HG02610 (cell line): ENCODE data around the gene SMARCE1.
A peak's percentile ranks its signal among the peaks of the same experiment; 100 is the strongest.

ENCODE experiments used
- ATAC-seq: cut with Tn5 transposase; IDR thresholded peaks from one replicate; pipeline ENCODE4 v1.9.1; 2021; ENCODE audit warnings: mild to moderate bottlenecking, moderate library complexity; ENCODE audit not compliant: unreplicated experiment

SMARCE1 gene

DNA sequence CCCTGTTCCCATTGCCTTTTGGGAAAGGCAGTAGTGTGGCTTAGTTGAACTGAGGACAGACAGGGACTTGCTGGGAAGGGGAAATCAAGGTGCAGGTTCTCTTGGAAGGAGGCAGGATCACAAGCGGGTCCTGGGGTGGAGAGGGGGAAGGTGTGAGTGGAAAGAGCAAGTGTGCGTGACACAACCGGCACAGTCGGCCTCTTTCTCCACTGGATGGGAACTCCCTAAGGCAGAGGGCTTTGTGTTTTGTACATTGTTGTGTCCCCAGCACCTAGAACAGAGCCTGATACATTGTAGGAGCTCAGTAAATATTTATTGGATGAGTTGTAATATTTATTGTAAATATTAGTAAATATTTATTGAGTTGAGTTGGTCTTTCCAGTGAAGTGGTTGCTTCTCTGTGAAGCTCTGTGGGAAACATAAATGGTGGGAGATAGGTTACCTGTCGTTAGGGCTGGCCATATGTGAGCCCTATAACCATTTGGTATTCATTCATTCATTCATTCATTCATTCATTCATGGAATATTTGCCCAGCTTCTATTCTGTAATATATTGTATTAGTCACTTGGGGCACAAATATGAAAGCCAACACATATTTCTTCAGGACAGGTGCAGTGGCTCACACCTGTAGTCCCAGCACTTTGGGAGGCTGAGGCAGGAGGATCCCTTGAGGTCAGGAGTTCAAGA, 34.0 kb downstream of the SMARCE1 start:
- no peak for ATAC-seq

DNA sequence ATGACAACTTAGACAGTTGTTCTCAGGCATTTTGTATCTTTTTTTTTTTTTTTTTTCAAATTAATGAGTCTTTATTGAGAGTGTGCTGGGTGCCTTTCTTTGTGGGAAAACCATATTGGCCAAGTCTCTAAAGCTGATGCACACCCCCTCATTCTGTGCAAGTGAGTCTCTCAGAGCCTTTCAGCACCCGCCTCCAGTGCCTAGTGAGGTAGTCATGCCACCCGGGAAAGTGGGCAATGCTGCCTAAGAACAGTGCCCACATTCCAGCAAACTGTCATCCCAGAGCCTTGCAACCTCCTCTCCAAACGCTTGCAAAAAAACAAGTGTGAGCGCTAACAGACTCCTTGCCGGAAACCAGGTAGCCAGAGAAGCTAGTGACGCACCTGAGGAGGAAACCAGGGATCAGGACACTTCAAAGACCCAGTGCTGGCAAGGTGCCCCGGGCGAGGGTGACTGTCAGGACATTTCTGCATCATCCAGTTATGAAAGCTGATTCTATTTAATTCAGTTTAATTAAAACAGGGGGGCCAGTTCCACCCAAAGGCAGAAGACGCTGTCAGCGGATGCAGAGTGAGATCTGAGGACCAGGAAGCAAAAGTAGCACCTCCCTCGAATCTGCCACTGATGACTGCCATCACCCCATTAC, 34.9 kb downstream of the SMARCE1 start:
- no peak for ATAC-seq

DNA sequence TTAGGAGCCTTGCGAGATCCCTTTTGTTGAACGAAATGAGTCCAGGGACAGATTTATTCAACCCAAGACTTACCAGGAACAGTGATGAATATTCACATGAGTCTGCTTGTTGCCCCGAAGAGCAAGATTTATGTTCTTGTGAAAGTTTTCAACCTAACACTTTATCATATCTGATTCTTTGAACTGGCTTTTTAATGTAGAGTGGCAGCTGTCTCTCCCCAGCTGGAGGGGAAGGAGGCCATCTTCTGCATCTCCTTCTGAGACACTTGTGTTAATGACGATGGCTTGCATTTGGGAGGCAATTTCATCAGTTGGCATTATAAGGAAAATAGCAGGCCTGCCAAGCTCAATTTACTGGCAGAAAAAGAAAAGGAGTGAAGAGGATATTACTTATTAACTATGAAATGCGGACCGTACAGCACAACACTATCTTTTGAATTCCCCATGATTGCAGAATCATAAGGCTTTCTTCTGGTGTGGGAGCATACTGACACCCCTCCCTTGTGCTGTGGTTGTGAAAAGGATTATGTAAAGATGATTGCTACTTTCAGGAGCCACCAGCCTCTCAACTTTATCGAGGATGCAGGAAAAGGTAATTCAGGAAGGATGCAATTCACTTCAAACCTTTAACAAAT, 35.7 kb downstream of the SMARCE1 start:
- no peak for ATAC-seq

DNA sequence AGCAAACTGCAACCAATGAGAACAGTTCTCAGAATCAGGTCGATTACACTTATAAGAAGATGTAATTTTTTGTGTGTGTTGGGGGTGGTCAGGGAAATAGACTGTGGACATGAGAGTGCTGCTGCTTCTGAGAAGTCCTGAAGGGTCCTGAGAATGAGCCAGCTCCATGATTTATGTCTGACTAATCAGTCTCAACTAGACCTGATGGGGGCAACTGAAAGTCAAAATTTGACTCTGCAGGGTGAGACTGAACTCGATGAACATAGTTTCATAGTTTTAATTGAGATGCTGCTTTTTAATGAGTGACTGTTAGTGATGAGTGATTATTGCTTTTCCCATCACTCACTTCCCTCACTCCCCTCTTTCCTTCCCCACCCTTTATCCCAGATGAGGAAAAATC, 37.3 kb downstream of the SMARCE1 start:
- ATAC-seq: no peak

DNA sequence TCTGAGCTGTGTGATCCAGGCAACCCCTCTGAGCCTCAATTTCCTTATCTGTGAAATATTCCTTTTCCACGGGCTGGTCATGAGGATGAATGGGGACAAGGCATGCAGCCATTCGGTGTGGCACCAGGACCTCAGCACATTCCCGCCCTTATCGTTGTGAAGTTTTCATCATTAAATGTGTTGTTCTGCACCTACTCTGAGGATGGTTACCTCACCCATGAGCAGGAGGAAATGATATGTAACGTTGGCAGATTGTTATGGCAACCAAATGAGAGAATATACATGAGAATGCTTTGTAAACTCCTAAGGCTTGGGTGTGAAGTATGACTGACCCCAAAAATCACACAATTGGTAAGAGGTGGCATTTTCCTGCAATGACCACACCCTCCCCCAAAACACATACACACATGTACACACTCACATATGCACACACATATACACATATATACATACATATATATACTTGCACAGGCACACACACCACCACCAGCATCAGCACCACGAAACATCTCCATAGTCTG, 39.5 kb downstream of the SMARCE1 start:
- ATAC-seq: no peak

DNA sequence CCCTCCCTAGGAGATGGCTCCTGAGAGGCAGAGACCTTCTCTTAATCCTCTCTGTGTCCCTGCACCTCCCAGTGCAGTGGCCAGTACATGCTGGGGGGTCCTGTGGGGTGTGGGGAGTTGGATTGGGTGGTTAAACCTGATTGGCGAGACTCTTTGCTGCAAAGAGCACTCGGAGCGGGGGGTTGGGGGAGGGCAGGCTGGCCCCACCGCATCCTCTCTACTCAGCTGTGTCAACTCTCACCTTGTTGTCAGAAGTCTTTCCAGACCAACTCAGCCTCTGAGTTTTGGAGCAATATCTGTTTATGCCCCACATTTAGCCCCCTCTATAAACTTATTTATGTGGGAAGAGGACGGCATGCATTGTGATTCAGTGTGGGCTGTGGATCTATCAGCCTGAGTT, 40.0 kb downstream of the SMARCE1 start:
- no peak for ATAC-seq

DNA sequence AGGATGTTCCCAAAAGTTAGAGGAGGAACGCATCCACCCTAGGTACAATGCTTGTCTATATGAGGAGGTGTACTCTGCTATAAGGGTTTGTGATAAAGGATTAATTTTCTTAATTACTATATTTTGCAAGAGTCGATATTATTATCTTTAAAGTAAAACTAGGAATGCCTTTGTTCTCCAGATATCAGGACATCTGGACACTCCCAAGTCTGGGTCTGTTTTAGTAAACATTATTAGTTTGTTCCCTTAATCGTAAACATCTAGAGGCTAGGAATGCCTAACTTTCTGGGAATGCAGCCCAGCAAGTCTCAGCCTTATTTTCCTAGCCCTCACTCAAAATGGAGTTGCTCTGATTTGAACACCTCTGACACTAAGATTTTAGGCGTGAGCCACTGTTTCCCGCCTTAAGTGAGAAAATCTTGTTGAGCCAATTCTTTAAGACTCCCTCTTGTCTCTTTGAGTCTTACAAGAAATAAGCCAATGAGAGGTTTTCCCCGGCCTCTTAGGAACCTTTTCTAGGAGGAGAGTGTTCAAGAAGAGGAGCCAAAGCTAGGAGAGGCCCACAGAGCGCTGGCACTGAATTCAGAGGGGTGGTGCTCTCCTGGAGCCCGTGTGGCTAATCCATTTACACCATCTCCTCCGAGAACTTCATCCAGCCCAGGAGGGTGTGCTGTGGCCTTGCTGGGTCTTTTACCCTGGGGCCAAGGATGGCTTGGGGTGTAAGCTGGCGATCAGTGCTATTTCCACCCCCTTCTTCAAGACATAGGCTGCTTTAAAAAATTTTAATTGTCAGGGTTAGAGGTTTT, 40.9 kb downstream of the SMARCE1 start:
- no peak for ATAC-seq

DNA sequence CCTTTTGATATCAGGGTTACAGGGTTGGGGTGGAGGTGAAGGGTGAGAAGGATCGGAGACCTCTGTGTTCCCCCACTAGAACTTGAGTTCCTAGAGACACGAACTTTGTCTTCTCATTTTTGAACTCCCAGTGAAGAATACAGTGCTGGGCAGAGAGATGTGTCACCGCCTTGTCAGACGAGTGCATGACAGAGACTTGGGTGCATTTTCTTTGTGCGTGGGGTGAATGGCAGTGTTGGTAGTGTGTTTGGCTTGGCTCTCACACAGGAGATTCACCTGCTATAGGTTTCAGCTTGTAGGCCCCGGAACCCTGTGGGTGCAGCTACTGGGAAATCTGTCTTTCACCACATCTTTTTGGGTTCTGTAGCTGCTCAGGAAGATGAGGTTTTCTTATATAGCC, 42.3 kb downstream of the SMARCE1 start:
- no peak for ATAC-seq

DNA sequence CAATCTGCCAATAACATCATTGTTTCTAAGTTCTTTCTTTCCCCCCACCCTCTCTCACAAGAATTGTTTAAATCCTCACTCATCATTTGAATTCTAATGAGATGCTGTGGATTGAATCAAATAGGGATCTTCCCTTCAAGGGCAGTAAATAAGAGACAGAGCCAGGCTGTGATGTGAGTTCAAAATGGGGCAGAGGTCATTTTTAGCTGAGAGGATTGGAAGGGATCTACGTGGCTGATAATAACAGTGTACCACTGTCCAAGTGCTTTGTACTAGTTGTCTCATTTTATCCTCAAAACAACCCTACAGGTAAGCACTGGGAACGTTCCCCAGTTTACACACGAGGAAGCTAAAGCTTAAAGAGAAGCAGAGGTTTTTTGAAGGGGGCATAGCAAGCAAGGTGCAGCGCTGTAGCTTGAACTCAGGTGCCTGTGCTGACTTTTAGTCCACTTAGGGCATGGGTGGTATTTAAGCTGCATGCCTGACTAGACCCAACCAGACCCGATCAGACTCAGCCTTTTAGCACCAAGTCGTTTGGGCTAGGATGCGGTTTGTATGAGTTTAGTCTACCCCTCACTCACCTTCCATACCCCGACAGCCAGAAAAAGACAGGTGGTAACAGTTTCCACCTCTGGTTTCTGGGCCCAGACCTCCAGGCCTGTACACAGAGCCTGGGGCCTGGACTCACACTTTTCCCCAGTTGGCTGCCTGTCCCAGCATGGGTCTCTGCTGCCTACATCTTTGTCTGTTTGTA, 43.1 kb downstream of the SMARCE1 start:
- ATAC-seq: no peak

DNA sequence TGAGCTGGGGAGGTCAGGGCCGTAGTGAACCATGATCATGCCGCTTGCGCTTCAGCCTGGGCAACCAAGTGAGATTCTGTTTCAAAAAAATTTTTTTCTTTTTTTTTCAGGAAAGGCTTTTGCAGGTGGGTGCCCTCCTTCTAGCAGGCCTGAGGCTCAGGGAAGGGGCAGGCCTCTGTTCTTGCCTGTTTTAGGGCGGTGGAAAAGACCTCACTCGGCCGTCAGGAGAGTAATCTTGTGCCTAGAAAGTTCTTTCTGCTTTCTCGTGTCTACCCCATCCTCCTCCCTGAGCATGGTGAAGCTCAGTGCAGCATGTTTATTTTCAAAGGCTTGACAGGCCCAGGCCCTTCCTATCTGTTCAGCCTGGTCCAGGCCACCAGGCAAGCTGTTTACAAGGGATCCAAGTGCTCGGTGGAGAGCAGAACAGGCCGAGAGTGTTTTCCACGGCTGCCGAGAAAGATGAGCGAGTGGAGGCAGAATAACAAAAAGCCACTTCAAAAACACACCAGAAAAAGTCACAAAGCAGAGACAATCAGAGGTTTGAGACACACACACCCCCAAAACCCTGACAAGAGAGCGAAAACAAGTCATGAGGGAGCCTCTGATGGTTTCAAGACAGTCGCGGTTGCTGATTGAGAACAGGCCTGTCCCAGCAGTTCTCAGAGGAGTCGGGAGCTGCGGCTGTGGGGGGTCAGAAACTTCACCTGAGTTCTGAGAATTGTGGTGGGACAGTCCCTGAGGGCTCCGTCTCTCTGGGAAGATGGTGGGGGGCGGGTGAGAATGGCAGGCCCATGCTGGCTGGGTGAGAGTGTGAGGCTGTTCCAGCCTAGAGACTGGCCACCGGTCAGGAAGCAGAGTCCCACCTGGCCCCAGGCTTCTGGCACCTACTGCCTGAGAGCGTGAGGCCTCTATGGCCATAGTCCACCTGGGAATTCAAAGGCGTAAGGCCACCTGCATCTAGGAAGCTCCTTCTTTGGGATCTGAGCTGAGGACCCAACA, 44.9 kb downstream of the SMARCE1 start:
- ATAC-seq: no peak

DNA sequence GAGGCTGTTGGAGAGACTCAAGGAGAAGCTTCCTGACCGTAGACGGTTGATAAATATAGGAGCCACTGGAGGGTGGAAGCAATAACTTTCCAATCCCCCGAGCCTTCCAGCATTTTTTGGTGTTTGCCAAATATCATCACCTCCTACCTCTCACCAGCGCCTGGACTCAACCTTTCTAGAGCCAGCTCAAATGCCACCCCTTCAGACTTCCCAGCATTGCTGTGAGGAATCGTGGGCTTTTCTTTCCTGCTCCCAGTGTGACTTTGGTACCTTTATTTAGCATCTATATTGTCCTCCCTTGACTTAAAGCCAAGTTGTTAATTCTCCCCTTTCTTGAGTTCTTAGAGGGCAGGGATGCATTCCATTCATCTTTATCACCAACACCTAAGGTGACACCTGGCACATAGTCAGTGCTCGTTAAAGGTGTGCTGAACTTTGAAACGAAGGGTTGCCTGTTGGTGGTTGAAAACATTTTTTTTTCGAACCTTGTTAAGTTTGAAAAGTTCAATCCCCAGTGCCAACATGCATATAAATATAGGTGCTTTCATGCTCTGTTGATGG, 47.1 kb downstream of the SMARCE1 start:
- ATAC-seq: no peak

DNA sequence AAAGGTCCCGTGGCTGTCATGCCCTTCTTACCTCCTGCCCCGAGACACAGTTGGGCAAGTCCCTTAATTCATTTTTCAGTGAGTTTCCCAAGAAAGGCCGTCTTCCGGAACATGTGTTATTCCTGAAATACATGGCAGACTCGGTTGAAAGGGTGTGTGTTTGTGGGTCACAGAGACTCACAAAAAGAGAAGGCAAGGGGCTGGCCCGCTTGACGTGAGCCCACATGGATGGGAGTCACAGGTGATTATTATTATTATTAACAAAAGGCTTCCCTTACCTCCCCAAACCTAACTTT, 48.2 kb downstream of the SMARCE1 start:
- no peak for ATAC-seq

DNA sequence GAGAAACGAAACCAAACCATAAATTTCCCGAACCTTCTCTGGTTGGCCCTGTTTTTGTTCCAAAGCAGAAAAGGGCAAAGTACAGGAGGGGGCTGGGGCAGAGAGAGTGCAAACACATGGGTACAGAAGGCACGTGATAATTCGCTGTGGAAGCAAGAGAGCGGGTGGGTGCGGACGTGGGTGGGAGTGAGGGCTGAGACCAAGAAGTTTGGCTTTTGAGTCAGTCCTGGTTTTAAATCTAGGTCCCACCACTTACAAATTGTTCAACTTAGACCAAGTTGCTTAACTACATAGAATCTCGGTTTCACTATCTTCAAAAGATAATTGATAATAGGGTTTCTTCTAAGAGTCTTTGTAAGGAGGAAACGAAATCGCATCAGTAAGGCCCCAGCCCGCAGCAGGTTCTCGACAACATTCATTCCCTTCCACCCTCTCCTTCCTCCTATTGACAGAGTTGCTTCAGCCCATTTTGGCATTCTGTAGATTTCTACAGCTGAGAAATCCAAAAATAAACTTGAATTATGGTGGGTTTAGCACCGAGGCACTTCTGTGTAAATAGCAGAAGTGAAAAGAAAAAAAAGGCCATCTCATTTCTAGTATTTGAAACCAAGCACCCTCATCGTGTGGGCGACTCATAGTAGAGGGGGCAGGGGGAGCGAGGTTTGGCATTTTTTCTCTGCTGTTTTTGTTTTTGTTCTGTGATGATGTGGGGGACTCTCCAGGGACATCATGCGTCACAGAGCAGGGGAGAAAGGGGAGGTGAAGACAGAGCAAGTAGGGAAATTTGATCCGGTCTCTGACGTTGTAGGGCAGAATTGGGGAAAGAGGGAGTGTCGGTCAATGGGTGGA, 48.8 kb downstream of the SMARCE1 start:
- peak; percentile 54 for ATAC-seq

DNA sequence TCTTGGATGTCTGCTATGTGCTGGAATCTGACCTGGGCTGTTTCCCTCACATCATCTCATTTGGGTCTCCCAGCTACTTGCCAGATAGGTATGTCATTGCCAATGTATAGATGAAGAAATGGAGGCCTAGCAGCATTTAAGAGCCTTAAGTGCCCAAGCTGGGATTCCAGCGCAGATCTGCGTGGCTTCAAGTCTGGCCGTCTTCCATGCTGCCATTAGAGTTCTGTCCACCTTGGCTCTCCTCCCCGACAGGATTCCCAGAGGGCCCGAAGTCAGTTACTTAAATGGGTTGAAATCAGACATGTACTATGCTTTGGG, 49.4 kb downstream of the SMARCE1 start:
- no peak for ATAC-seq

DNA sequence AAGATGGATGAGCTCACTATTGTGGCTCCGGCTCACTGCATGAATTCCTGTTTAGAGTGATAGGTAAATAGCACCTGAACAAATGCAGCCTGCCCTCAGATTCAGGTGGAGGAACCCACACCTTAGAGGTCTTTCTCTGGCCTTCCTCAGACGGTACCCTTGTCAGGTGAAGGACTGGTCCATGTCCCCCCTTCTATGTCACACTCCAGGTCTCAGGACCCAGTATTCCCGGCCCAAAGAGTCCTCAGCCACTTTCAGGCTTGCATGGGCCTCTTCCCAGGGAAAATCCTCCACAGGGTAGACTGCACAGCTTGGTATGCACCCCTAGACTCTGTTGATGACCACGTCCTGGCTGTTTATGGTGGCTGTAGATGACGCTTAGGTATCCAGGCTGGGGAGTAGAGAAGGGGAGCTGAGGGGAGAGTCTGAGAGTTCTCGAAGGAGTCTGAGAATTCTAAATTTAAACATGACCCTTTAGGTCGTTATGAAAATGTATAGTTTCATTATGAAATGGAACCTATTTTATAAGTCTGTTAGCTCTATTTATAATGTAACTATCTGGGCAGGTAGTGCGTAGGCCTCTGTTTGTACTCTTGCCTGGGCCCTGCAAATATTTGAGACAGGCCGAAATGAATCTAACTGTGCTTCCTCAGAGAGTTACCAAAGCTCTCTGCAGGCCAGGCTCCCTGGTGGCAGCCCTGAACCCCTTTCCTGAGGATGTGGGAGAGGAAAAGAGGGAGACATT, 49.9 kb downstream of the SMARCE1 start:
- no peak for ATAC-seq

DNA sequence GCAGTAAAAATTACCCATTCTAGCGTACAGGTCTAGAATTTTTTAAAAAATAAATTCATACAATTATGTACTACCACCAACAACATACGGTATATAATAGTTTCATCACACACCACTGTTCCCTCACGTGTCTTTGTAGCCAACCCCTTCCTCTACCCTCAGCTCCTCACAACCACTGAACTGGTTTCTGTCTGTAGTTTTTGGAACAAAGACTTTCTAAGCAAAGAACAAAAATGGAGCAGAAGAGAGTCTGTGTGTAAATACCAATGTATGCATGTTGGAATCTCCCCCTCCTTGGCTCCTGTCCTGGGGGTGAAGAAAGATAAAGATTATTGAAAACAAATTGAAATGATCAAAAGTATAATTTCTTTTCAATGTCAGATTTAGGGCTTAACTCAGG, 50.5 kb downstream of the SMARCE1 start:
- no peak for ATAC-seq

DNA sequence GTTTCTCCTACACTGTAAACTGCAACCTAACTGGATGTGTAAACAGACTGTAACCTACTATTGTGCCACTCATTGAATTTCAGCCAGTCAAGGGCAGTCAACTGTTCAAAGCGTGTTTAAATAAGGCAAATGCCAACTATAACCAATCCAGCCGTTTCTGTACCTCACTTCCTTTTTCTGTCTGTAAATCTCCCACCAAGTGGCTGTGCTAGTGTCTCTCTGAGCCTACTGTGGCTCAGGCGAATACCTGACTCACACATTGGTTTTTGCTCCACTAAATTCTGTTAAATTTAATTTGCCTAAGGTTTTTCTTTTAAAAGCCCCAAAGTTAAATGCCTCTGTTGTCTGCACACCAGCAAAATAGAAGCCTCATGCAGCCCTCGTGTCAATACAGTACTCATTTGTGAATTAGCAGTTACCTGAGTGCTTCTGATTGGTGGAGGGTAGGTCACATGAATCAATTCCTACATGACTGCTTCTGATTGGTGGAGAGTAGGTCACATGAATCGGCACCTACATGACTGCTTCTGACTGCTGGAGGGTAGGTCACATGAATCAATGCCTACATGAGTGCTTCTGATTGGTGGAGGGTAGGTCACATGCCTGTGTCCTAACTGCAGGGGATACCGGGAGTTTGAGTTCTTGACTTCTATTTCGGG, 51.2 kb downstream of the SMARCE1 start:
- no peak for ATAC-seq
